DMS53 treated with DMSO at 0.1 percent for 48 hours (cell line): ENCODE measurements around the gene ZRANB1.

ENCODE experiments used
- DNase-seq: peaks from one replicate; lab custom pipeline; 2025; ENCODE audit not compliant: unreplicated experiment; lab: John Stamatoyannopoulos, UW

Gene ZRANB1

GRCh38 chr10:124993345-124993708, 51.4 kb downstream of the ZRANB1 start:
- no peak for DNase-seq

- DNase-seq = no peak
Observed at GRCh38 chr10:124993736-124994451, 52.0 kb downstream of the ZRANB1 start.

DNA sequence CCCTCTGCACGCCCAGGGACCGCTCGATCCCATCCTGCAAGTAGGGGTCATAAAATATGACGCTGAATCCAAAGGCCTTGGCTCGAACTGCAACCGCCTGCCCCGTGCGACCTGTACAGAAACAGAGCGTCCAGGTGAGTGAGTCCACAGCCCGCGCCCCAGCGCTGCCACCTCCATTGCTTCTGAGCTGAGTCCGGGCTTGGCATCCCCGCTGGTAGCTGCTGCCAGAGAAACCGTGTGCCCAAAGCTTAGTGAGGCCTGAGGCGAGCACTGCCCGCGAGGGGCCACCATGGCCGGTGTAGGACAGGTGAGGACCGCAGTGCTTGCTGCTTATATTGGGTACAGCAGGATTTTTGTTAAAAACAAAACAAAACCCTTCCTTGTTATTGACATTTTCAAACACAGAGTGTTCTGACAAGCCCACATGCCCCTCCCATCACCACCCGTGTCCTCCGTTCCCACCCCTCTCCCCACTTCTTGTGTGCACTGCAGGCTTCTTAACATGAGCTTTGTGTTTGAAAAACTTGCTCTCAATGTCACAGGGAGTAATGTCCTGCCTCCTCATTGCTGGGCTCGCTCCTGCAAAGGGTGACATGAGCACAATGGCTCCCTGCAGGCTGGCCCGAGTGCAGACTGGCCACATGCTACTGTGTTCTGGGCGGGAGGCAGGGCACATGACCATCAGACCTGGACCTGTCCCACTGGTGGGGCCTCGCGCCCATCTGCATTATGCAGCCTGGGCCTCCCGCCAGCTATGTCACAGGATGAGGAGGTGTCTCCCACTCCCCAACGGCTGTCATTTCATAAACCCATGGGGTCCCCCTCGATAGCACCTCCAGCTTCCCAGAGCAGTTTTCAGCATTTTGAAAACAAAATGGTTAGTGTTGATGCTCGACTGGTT, 52.9 kb downstream of the ZRANB1 start:
- DNase-seq = no peak

DNA sequence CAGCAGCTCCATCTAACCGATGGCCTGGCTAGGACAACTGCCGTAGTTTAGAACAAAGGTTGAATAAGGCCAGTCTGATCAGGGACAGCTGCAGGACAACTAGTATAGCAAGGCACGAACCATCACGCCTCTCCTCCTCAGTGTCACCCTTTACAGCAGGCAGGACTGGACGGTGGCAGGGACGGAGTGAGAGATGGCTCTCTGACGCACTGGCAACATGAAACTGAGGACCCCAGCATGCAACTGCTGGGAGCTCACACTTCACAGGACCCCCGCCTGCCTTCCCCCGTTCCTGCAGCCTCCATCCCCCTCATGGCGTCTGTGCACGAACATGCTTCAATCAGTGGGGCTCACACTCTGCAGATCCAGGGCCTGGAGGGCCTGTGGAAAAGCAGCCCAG, 53.7 kb downstream of the ZRANB1 start:
- no peak for DNase-seq

GRCh38 chr10:124996127-124996853, 54.4 kb downstream of the ZRANB1 start:
- no peak for DNase-seq

DNA sequence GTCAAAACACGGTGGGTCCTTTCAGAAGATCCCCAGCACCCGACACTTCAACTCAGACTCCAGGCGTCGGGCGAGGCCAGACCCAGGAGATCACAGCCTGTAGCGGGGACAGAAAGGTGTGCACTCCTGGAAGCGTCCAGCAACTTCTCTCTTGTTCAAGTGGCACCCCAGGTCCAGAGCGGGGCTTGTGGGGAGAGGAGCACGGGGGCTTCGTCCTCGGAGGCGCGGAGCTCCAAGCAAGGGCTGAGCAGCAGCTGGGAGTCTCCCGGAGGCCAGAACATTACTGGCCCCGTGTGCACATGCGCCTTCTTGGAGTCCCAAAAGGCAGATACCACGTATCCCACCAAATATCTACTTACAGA, 54.9 kb downstream of the ZRANB1 start:
- DNase-seq = no peak

DNA sequence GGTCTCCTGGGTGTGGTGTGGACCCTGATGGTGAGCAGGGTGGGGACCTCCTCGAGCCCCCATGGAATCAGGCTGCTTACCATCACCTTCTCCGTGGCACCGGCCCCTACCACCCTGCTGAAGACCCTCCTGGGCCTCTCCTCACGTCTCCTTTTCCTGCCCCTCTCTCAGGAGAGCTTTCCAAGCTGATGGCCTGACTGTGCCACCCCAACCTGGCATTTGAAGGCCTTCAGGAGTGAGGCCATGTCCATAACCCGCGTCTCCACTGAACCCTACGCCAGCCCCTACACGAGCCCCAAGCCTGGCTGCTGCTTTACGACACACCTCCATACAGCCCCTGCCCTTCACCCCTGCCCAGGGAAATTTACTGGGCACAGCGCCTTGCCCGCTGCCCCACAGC, 55.4 kb downstream of the ZRANB1 start:
- DNase-seq = no peak

GRCh38 chr10:124997771-124998623, 56.1 kb downstream of the ZRANB1 start:
- no peak for DNase-seq

- no peak for DNase-seq
Observed at GRCh38 chr10:124998624-124999291, 56.8 kb downstream of the ZRANB1 start.

- no peak for DNase-seq
Observed at GRCh38 chr10:124999433-125000365, 57.8 kb downstream of the ZRANB1 start.

- DNase-seq = no peak
Observed at GRCh38 chr10:125000366-125001312, 58.7 kb downstream of the ZRANB1 start.

DNA sequence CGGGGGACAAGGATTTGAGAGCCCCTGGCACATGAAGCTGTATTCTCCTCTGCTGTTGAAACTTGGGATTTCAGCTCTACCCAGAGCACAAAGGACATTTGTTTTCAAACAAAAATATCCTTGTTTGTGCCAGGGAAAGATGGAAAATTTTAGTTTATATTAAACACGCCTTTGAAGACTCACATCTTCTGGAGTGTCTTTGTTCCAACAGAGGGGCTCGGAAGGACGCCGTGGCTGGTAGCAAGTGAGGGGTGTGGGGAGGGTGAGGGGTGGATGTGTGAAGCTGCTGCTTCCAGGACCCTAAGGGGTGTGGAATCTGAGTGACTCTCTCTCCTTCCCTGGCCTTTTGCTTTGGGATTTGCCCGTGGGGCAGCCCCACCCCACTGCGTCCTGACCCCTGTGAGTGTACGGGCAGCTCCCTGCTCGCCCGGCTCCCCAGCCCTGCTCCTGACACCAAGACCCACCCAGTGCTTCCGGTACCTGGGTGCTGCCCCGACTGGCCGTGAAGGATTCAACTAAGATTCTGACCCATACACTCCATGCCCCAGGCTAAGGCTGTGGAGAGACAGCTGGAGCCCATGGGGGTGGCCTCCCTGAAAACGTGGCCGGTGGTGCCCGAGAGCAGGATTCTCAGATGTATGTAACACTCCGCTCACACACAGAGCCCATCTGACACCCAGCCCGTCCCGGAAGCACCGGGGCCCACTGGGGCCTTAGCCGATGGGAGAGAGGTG, 59.6 kb downstream of the ZRANB1 start:
- no peak for DNase-seq

DNA sequence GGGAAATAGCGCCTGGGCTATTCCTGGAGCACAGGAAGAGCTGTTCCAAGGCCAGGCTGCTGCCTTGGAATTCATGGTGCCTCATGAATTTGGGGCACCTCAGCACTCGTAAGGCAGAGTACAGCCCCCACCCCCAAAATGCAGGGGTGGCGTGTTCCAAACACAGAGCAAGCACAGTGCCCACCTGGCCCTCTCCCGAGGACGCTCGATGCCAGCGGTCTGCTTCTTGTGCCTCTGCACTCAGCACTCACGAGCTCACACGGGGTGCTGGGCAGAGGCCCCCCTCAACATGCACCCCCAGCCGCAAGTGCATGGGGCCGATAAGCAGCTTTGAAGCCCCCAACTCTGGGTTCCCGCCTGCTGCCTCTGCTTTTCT, 60.1 kb downstream of the ZRANB1 start:
- DNase-seq = no peak

- no peak for DNase-seq
Observed at GRCh38 chr10:125002423-125003145, 60.7 kb downstream of the ZRANB1 start.

GRCh38 chr10:125003146-125003900, 61.4 kb downstream of the ZRANB1 start:
- no peak for DNase-seq

- DNase-seq = no peak
Observed at GRCh38 chr10:125003901-125004467, 62.1 kb downstream of the ZRANB1 start.
